HG03025 (cell line): ENCODE measurements around the gene ADAMTS14.

Experiments used
- ATAC-seq: cut with Tn5 transposase; IDR thresholded peaks from one replicate; pipeline ENCODE4 v1.9.1; 2021; ENCODE audit warnings: mild to moderate bottlenecking, moderate library complexity; ENCODE audit not compliant: unreplicated experiment, low FRiP score

ADAMTS14 gene

DNA sequence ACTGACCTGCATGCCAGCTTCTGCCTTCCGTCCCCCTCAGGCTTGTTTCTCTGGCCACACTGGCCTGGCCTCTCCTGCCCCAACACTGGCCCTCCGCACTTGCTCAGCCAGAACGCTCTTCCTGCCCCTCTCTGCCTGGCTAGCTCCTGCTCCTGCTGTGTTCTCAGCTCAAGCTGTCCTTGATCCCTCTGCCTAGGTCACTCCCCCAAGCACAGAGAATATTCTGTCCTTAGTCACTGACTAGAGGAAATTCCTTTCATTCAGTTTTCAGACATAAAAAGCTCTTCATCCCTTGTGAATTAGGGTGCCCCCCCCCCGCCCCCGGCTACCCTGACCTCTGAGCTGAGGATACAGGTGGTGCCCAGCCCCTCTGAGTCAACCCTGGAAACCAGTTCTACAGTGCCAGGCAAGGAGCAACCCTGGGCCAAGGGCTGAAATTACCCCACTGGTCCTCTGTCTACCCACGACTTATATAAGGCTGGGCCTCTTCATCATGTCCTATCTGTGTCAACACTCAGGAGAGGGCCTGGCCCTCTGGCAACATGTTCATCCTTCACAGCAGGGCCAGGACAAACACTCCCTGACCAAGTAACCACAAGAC is 136.8 kb downstream of the ADAMTS14 start:
- no peak for ATAC-seq

DNA sequence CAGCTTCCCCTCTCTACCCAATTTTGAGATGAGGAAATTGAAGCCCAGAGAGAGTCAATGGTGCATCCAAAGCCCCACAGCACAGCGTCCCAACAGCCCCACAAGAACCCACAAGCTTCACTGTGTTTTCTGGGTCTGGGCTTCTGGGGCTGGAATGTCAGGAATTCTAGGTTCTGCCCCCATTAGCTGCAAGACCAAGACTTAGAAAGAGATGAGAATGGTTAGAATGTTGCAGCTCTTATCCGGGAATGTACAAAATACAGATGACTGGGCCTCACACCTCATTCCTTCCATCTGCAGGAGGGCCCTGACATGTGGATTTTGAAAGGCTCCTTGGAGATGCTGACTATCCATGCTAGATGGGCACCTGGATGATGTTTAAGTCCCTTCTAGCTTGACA is 137.4 kb downstream of the ADAMTS14 start:
- ATAC-seq: no peak

DNA sequence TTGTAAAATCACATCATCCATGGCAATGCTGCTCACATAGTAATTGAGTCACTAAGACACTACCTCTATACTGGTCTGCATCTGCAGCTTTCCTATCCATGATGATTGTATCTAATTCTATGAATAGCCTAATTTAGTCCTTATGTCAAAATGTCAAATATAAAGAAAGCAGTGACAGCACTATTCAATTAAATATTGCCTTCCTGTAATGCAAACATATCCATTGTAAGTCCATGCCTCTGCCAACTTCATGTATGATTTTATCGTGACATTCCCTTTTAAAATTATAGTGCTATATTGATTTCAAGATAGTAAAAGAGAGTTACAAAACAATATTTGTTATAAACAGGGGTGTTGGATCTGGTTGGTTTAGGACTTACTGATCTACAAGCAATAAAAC is 138.7 kb downstream of the ADAMTS14 start:
- ATAC-seq: no peak

DNA sequence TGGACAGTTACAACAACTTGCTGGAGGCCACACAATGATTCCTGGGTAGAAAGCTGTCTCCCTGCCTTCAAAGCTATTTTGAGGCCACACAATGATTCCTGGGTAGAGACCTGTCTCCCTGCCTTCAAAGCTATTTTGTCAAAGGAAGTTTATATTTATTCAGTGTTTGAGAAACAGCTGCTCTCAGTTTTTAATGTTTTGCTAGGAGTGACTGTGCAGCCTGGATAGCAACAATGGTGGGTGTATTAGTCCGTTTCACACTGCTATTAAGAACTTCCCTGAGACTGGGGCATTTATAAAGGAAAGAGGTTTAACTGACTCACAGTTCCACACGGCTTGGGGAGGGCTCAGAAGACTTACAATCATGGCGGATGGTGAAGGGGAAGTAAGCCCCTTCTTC is 139.6 kb downstream of the ADAMTS14 start:
- no peak for ATAC-seq
